Fibroblast of skin of left quadriceps (primary cell): ENCODE results near the gene ACBD6.

Experiments
- DNase-seq, 2 experiments: peaks; one replicate each; pipeline ENCODE4 v3.0.0-alpha.2; 2013; ENCODE audit warnings: low read depth in 2 of 2

The ACBD6 gene

GRCh38 chr1:180239145-180240096 is 263.0 kb downstream of the ACBD6 start:
- DNase-seq, result no peak

DNA sequence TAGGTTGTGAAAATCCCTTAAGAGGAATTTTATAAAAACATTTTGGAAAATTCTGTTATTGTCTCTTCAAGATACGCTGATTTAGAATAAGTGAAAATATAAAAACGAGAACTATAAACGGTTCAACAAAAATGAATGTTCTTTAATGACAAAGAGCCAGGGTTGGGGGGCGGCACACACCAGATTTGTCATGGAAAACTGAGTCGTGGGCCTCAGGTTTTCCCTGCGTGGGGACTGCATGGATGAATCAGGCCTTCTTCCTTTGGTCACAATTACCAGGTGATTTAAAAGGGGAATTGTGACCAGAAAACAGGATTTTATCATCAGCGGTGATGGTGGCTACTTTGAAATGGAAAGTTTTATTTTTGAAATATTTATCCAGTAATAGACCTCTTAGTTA is 263.7 kb downstream of the ACBD6 start:
- no peak for DNase-seq
